Testis (tissue), 3 donors: ENCODE results near the gene PUM2. TPM values are rescaled to one million over a fixed set of nuclear protein-coding genes. Genes with fewer than 3 reads are reported as not detected.

Experiments used
- DNase-seq: peaks from one replicate; pipeline ENCODE4 v3.0.0-alpha.2; 2019
- H3K27ac ChIP-seq, 2 donors: fragments of 200-600 bp; sonication (generic); one replicate each; pipeline ENCODE4 v1.5.1; 2019
- H3K27me3 ChIP-seq: fragments of 200-600 bp; sonication (generic); one replicate; pipeline ENCODE4 v1.5.1; 2019
- H3K36me3 ChIP-seq: fragments of 200-600 bp; sonication (generic); one replicate; pipeline ENCODE4 v1.5.1; 2017; ENCODE audit warnings: low read depth; ENCODE audit errors: missing control alignments
- H3K4me1 ChIP-seq: fragments of 200-600 bp; sonication (generic); one replicate; pipeline ENCODE4 v1.5.1; 2019
- H3K4me3 ChIP-seq, 2 donors: fragments of 200-600 bp; sonication (generic); one replicate each; pipeline ENCODE4 v1.5.1; 2017 to 2019
- H3K9me3 ChIP-seq: fragments of 200-600 bp; sonication (generic); one replicate; pipeline ENCODE4 v1.5.1; 2017
- POLR2A ChIP-seq: fragments of 450-650 bp; IDR thresholded peaks from one replicate; pipeline ENCODE4 v1.6.1; 2017; ENCODE audit warnings: antibody characterized with exemption, mild to moderate bottlenecking, moderate library complexity
- WGBS, 2 donors: methylation state at CpG; one replicate each; pipeline ENCODE4 v1.1.5; 2018; 5-methylcytosine and 5-hydroxymethylcytosine counted together
- intact Hi-C: fragments of 100-400 bp; cut with DNase I; formaldehyde crosslinking; loops from one replicate; pipeline ENCODE4 v1.15.1; 2023; ENCODE audit warnings: low total_unique reads
- polyA plus RNA-seq: library from polyadenylated mRNA; stranded (reverse); fragments of 350-450 nt; fragmentation: Illumina TruSeq; extraction: RNeasy Lipid Tissue Mini Kit (QIAGEN cat#74804); gene quantifications from one replicate; pipeline ENCODE4 v1.2.3, GENCODE V29; 2014; ENCODE audit warnings: low read depth, low replicate concordance; ENCODE audit not compliant: insufficient read depth
- total RNA-seq, 2 donors: library from RNA; depleted of rRNA; stranded (reverse); fragments of >200 nt; gene quantifications; one replicate each; pipeline ENCODE4 v1.2.3, GENCODE V29; 2016
- TF ChIP-seq, protein P1 (sequence below), 3 experiments: fragments of 450-650 bp in 2 of 3; fragments of 200-600 bp in 1 of 3; sonication (generic) in 1 of 3; IDR thresholded peaks; one replicate each; pipeline ENCODE4 v1.5.1; 2016 to 2019; ENCODE audit warnings: antibody characterized with exemption in 3 of 3, mild to moderate bottlenecking in 2 of 3, moderate library complexity in 1 of 3

PUM2 gene
- total and polyA plus RNA-seq, 3 donors from 2014 or later = 50.5 to 92.5 (median 78.0) TPM

- H3K27me3 ChIP-seq = no peaks in the 10 kb centered on the region
- no peaks in the 10 kb centered on the region for H3K9me3 ChIP-seq
- H3K4me3 ChIP-seq = no peak overlapping the region
- intact Hi-C loops = no loop called here
- H3K4me1 ChIP-seq = no peaks in the 10 kb centered on the region
- TF ChIP-seq, protein P1, sequence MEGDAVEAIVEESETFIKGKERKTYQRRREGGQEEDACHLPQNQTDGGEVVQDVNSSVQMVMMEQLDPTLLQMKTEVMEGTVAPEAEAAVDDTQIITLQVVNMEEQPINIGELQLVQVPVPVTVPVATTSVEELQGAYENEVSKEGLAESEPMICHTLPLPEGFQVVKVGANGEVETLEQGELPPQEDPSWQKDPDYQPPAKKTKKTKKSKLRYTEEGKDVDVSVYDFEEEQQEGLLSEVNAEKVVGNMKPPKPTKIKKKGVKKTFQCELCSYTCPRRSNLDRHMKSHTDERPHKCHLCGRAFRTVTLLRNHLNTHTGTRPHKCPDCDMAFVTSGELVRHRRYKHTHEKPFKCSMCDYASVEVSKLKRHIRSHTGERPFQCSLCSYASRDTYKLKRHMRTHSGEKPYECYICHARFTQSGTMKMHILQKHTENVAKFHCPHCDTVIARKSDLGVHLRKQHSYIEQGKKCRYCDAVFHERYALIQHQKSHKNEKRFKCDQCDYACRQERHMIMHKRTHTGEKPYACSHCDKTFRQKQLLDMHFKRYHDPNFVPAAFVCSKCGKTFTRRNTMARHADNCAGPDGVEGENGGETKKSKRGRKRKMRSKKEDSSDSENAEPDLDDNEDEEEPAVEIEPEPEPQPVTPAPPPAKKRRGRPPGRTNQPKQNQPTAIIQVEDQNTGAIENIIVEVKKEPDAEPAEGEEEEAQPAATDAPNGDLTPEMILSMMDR (IDR thresholded peaks at IDR 0.05) = no peak
- no peak for TF ChIP-seq POLR2A
- H3K27ac ChIP-seq = no peak overlapping the region
- no peak for DNase-seq
- 66 to 83% methylated on average over 2 of the region's 2 CpGs for WGBS, 2 donors
- H3K36me3 ChIP-seq = no peaks in the 10 kb centered on the region
These were observed 83.1 kb downstream of the PUM2 start for GRCh38 chr2:20267529-20267928.

DNA sequence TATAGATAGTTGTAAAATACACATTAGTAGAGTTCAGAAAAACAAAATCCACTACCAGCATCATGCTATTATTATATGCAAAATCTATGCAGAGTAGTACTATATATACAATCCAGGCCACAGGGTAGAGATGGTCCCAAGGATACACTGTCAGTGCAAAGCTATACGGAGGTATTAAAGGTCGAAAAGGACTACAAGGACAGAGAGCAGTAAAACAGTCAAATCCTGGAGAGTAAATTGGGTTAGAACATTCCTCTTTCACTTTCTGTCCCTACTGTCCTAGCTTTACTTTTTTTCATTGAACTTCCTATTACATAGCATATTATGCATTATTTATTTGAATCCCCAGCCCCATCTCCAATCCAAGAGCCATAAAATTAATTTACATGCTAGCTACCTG is 86.0 kb downstream of the PUM2 start:
- Histone ChIP-seq H3K27me3 (no peaks in the 10 kb centered on the region), H3K4me1 (no peaks in the 10 kb centered on the region), H3K27ac (no peak overlapping the region), H3K9me3 (no peaks in the 10 kb centered on the region), H3K36me3 (no peaks in the 10 kb centered on the region), H3K4me3 (no peak overlapping the region)
- intact Hi-C loops = no loop called here
- no peak for DNase-seq
- 72 to 80% methylated on average over 2 of the region's 2 CpGs for WGBS, 2 donors
- TF ChIP-seq, protein P1 (IDR thresholded peaks at IDR 0.05) = no peak
- no peak for TF ChIP-seq POLR2A

GRCh38 chr2:20257411-20257810 is 93.2 kb downstream of the PUM2 start:
- Histone ChIP-seq H3K4me3 (no peak overlapping the region), H3K9me3 (no peaks in the 10 kb centered on the region), H3K27ac (no peak overlapping the region), H3K4me1 (no peaks in the 10 kb centered on the region), H3K36me3 (no peaks in the 10 kb centered on the region), H3K27me3 (no peaks in the 10 kb centered on the region)
- 94% methylated on average over 1 of the region's 1 CpG for WGBS, 2 donors
- no peak for DNase-seq
- TF ChIP-seq, protein P1 (IDR thresholded peaks at IDR 0.05) = no peak
- no peak for TF ChIP-seq POLR2A
- intact Hi-C loops = no loop called here

DNA sequence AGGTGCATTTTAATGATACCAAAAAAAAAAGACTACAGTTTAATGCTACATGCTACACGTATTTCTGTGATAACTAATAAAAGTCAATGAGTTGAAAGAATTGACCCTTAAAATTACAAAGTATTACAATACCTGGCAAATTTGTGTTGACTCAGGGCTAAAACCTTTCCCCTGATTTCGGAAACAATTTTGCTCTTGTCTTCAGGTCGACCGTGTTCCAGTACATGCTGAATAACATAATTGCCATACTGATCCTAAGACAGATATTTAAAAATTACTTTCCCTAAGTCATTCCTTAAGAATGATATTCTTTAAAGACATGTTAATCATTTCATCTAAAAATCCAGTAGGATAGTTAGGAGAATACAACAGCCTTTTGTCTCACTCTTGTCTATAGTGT is 95.9 kb downstream of the PUM2 start:
- WGBS, 2 donors = 73 to 75% methylated on average over 4 of the region's 4 CpGs
- DNase-seq = no peak
- H3K36me3 ChIP-seq = no peaks in the 10 kb centered on the region

GRCh38 chr2:20250436-20250835 is 100.2 kb downstream of the PUM2 start:
- no peak for DNase-seq
- no peaks in the 10 kb centered on the region for H3K9me3 ChIP-seq
- H3K4me3 ChIP-seq = no peak overlapping the region
- H3K4me1 ChIP-seq = no peaks in the 10 kb centered on the region
- no peaks in the 10 kb centered on the region for H3K36me3 ChIP-seq
- intact Hi-C loops = no loop called here
- TF ChIP-seq POLR2A = no peak
- TF ChIP-seq, protein P1 (IDR thresholded peaks at IDR 0.05) = no peak
- H3K27ac ChIP-seq = no peak overlapping the region
- no peaks in the 10 kb centered on the region for H3K27me3 ChIP-seq

More for the DNA sequence above, 95.9 kb downstream of the PUM2 start:
- H3K27ac ChIP-seq = no peak overlapping the region
- TF ChIP-seq POLR2A = no peak
- TF ChIP-seq, protein P1 (IDR thresholded peaks at IDR 0.05) = no peak
- no peaks in the 10 kb centered on the region for H3K9me3 ChIP-seq
- no peak overlapping the region for H3K4me3 ChIP-seq
- no peaks in the 10 kb centered on the region for H3K4me1 ChIP-seq
- intact Hi-C loops = no loop called here
- H3K27me3 ChIP-seq = no peaks in the 10 kb centered on the region
